DMS53 (cell line): ENCODE data around the gene HMGN3.
"Not testable (repeated sequence)": the region's sequence is repeated elsewhere in the genome, so short reads cannot be mapped to it uniquely, and the experiment has no call there.

Source experiments
- DNase-seq: peaks from one replicate; lab custom pipeline; 2025; lab: John Stamatoyannopoulos, UW

HMGN3 gene

GRCh38 chr6:79234150-79235022 lies at the start of gene HMGN3:
HMGN3 (minus strand) TSS chr6:79234682.
- DNase-seq = peak; percentile 97

GRCh38 chr6:79280756-79281155 lies 46.3 kb upstream of the HMGN3 start:
- no peak for DNase-seq

- no peak for DNase-seq
Measured at GRCh38 chr6:79277109-79277508, 42.6 kb upstream of the HMGN3 start.

DNA sequence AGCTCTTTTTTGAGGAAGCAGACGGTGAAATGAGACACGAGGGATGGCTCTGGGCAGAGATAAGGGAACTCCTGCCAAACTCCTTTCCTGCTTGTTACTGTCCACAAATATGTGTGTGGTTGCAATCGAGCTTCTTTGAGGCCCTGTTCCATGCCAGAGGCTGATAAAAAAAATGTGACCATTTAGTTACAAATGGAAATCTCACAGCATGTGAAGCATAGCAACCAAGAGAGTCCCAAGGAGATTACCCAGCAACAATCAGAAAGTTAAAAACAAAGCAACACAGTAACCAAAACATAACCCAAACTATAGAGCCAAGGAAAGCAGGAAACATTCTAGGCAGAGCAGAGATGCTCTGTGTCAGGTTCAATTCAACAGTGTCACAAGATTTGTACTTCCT lies 35.4 kb upstream of the HMGN3 start:
- peak; percentile 3 for DNase-seq

GRCh38 chr6:79267128-79267527 lies 32.6 kb upstream of the HMGN3 start:
- no peak for DNase-seq

DNA sequence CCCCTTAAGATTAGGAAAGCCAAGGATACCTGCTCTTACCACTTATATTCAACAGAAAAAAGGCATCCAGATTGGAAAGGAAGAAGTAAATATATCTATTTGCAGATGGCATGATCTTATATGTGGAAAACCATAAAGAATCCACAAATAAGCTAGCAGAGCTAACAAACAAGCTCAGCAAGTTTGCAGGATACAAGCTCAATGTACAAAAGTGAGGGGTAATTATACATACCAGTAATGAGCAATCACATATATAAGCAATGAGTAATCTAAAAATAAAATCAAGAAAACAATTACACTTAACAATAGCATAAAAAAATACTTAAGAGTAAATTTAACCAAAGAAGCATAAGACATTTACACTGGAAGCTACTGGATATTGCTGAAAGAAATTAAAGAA lies 31.6 kb upstream of the HMGN3 start:
- DNase-seq = no peak

GRCh38 chr6:79263359-79263758 lies 28.9 kb upstream of the HMGN3 start:
- no peak for DNase-seq

DNA sequence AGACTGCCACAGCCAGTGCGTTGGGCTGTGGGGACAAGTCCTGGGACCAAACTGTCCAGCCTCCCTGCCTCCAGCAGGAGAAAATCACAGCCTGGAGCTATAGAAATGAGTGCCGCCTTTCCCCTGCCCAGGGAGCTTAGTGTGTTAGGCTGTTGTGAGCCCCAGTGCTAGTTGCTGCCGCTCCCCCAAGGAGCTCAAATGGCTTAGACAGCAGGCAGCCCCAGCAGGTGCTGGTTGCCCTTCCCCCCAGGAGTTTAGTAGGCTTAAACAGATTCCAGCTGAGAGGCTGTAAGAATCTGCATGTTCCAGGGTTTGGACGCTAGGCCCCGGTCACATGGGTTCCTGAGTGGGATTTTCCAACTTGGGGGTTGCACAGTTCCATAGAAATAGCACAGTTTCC lies 27.2 kb upstream of the HMGN3 start:
- DNase-seq = no peak

- DNase-seq = no peak
Measured at GRCh38 chr6:79260772-79261171, 26.3 kb upstream of the HMGN3 start.

- DNase-seq = no peak
Measured at GRCh38 chr6:79257381-79258205, 23.1 kb upstream of the HMGN3 start.

DNA sequence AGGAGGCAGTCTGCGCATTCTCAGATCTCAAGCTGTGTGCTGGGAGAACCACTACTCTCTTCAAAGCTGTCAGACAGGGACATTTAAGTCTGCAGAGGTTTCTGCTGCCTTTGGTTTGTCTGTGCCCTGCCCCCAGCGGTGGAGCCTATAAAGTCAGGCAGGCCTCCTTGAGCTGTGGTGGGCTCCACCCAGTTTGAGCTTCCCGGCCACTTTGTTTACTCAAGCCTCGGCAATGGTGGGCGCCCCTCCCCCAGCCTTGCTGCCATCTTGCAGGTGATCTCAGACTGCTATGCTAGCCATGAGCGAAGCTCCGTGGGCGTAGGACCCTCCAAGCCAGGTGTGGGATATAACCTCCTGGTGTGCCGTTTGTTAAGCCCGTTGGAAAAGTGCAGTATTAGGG lies 22.3 kb upstream of the HMGN3 start:
- DNase-seq = not testable (repeated sequence)

- DNase-seq = not testable (repeated sequence)
Measured at GRCh38 chr6:79255086-79255485, 20.6 kb upstream of the HMGN3 start.

DNA sequence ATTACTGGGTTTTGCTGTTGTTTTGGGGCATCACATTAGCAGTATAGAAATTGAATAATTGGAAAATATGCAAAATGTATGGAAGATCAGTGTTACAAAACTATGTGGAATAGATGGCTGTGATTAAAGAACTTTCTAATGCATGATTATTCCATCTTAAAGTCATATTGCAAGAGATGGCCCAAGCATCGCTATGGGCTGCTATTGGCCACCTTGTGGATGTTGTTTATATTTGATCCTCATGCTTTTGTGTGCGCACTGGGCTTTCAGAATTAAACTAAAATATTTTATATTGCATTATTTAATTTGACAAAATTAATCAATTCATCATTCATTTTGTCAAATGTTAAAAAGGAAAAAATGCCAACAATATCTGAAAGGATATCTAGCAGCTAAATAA lies 16.1 kb upstream of the HMGN3 start:
- DNase-seq = no peak

GRCh38 chr6:79250107-79250514 lies 15.6 kb upstream of the HMGN3 start:
- peak; percentile 16 for DNase-seq

GRCh38 chr6:79249136-79249535 lies 14.7 kb upstream of the HMGN3 start:
- DNase-seq = no peak

DNA sequence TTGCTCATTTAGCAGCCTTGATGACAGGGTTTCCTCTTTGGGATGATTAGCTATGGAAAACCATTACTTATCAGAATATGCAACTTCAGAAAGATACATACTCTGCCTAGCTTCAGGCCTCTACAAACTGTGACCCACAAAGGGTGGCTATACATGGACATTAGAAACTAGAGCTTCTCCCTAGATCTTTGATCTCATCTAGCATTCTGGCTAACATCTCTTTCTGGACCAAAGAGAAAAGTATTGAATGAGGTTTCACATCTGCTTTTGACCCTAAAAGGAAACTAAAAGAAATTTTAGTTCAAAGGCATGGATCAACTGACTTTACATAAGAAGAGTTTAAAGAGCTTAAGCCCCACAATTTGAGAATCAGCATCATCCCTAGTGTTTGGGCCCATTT lies 12.4 kb upstream of the HMGN3 start:
- DNase-seq = no peak

DNA sequence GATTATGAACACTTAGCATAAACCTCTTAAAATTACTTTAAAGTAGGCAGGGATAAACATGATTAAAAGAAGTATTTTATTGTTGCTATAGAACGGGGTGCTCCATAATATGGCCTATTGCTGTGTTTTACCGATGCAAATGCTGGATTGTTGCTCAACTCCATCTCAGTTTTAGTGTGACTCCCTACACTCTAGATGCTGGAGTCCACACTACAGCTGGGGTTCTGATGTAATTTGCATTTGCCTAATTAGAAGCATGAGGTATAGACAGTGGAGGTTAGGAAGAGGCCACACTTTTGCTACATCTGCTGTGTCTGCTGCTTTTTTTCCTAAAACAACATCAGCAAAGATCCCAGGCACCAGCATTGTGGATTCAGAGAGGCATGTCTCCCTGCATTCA lies 6.7 kb upstream of the HMGN3 start:
- DNase-seq = no peak

GRCh38 chr6:79240509-79240908 lies 6.0 kb upstream of the HMGN3 start:
- peak; percentile 27 for DNase-seq

DNA sequence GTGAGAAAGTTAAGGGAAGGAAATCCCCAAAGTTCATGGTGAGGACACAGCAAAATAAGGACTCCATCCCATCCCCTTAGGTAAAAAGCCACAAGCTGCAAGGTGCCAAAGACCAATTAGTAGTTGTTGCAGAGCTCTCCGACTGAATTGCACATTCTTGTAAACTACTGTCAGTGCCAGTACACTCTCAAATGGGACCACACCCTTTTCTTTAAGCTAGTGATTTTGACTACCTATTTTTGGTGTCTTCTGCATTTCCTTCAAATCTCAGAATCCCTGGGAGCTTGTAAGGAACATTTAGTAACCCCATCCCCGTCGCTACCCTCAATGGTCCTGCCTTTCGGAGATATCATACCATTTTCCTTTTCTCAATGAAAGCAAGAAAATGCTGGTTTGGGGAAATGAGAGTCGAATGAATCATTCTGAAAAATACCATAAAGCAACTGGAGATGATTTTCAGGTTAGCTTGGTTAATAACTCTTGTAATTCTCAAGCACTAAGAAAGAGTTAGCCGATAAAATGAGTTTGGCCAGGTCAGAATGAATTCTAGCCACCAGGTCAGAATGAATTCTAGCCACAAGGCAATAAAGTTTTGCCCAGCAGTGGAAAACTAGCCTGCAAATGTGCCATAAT lies 5.2 kb upstream of the HMGN3 start:
- DNase-seq = no peak

DNA sequence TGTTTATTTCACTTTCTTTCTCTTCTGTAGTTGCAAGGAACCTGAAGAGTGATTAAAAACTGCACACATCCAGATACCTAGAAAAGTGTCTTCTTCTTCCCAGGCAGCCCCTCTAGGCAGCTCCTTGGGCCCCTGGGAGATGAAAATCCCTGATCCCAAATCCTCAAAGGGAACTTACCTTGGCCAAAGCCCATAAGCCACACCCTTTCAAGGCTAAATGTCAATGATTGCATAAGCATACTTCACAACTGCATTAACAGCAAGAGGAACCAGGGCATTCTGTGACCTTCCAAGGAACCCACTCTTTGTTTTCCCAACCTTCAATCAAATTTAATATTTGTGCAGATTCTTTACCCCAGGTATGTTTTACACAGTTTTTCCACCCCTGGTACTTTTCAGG lies 4.4 kb upstream of the HMGN3 start:
- no peak for DNase-seq

DNA sequence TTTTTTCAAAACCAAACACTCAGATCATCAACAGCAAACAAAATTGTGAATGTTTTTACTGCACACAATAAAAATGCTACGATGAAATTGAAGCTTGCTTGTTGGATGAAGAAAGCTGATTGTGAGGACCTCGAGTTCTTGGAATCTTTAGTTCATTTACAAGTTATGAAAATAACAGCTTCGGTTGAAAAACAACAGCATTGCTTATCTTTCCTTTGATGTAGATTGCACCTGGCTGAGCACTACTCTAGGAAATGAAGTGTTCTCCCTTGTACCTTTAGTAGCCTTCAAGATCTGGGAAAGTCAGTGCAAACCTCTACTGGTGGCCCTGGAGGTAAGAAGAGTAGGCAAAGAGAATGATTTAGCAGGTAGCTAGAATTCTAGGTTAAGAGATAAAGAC lies 2.2 kb upstream of the HMGN3 start:
- DNase-seq = no peak

DNA sequence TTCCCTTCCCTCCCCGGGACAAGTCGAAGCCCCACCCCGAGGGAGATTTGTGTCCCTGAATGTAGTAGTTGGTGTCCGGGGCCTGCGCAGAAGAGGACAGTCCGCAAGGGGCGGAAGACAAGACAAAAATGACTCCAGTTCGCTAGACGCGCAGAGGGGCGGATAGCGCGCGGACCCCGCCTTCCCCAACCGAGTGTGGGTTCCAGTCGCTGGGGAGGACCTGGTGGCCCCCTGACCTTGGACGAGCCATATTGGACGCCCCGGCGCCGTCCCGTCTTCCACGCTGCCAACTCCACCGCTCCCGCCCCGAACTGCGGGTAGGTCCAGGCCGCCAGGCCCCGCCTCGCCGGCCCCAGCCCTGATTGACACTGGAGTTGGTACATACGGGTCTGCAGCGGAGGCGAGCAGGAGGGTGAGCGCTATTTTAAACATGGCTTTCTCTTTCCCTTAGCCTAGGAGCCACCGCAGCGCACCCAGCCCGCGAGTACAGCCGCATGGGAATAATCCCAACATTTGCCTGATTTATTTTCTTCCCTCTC lies 802 bp downstream of the HMGN3 start:
- DNase-seq = peak; percentile 90
